ENCODE data around the gene LTB4R2.

DNA sequence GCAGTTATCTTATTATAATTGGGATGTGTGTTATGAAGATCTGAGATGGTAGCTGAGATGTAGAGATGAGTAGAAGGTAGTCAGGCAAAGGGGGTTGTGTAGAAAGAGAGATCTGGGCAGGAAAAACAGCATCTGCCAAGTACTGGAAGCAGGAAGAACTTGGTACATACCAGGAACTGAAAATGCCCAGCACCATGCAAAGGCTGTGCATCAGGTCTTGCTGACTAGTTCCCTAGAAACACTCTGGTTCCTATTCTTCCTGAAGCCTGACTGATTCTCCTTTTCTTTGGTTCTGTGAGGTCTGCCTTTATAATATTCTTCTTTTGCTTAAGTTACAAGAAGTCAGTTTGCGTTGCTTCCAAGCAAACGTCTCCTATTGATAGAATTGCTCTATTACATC is 51.4 kb downstream of the LTB4R2 start:
- TF ChIP-seq CTCF (IDR thresholded peaks at IDR 0.05) (no peak), POLR2A (IDR thresholded peaks at IDR 0.05) (no peak)
